ENCODE results near the gene GTF3C5. TPM values are rescaled to one million over a fixed set of nuclear protein-coding genes. Genes with fewer than 3 reads are reported as not detected.

GTF3C5 gene
- total RNA-seq, 1 experiment from 2014 or later, result 79.6 TPM

DNA sequence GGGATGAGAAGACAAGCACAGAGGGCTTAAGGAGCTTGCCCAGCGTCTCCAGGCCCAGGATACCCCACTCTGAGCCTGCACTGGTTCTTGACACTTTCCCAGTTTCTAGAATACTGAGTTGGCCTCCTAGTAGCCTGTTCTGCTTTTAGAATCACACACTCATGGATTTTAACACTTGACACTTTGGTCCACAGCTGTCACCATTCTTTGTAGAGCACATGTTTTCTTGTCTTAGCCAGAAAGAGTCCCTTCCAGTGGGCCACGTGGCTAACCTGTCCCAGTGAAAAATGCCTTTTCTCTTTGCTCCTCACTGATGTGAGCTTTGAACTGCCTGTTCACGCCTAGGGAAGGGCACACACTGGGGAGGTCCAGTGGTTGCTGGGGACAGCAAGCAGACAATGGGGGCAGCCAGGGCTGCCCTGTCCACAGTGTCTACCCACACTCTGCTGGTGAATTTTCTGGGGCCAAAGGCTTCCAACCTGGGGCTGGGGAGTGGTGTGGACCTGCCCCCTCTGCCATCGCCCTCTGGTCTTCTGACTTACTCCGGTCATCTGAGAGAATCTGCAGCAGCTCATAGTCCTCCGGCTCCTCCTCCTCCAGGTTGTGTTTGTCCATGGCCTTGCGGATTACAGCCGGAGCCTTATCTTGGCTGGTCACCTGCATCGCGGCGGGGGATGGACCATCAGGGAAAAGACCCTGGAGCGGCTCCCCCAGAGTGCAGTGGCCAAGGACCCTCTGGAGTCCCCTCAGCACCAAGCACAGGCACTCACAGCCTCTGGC is 69.1 kb downstream of the GTF3C5 start:
- DNase-seq, result no peak
- H3K27ac ChIP-seq, result no peak overlapping the region
- H2AFZ ChIP-seq, result no peak overlapping the region
- no peak overlapping the region for H3K4me2 ChIP-seq
- ChIA-PET POLR2A (ENCODE audit: unreplicated experiment) (no interaction called here), CTCF (interaction anchor here (0.5 to 0.7 kb wide), 2 partner anchors 28 to 33 kb away, joined by 3 to 5 read pairs; no protein-coding TSS in a partner anchor)
- BruUV-seq (replicated peaks), result no TSS peak
- H3K27me3 ChIP-seq (ENCODE audit: insufficient read depth, low read depth), result no peaks in the 10 kb centered on the region
- H3K4me3 ChIP-seq, result no peak overlapping the region
- H3K79me2 ChIP-seq (ENCODE audit: low read depth), result no peaks in the 10 kb centered on the region
- TF ChIP-seq EZH2 (IDR thresholded peaks at IDR 0.05; ENCODE audit: low read depth), result no peak
- TF ChIP-seq, protein P1, sequence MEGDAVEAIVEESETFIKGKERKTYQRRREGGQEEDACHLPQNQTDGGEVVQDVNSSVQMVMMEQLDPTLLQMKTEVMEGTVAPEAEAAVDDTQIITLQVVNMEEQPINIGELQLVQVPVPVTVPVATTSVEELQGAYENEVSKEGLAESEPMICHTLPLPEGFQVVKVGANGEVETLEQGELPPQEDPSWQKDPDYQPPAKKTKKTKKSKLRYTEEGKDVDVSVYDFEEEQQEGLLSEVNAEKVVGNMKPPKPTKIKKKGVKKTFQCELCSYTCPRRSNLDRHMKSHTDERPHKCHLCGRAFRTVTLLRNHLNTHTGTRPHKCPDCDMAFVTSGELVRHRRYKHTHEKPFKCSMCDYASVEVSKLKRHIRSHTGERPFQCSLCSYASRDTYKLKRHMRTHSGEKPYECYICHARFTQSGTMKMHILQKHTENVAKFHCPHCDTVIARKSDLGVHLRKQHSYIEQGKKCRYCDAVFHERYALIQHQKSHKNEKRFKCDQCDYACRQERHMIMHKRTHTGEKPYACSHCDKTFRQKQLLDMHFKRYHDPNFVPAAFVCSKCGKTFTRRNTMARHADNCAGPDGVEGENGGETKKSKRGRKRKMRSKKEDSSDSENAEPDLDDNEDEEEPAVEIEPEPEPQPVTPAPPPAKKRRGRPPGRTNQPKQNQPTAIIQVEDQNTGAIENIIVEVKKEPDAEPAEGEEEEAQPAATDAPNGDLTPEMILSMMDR (conservative IDR thresholded peaks at IDR 0.05), result no peak
- H3K4me1 ChIP-seq (replicated peaks; ENCODE audit: insufficient read depth), result peaks cover 12% of the 10 kb centered on the region
- H4K20me1 ChIP-seq (ENCODE audit: insufficient read depth), result no peaks in the 10 kb centered on the region
- H3K36me3 ChIP-seq (ENCODE audit: low read depth), result peaks cover 25% of the 10 kb centered on the region
- H3K9me2 ChIP-seq (ENCODE audit: insufficient read depth), result no peaks in the 10 kb centered on the region
- no peaks in the 10 kb centered on the region for H3F3A ChIP-seq (ENCODE audit: insufficient read depth, low read depth)
- peaks cover 12% of the 10 kb centered on the region; the same call in 1 of the 2 replicates for H3K9me3 ChIP-seq (ENCODE audit: insufficient read depth, low read depth)
- intact Hi-C loops (cut with micrococcal nuclease; ENCODE audit: unreplicated experiment), result loop anchor here (5.0 kb wide), 1 partner anchor 68 kb away; the partner anchor contains the start of gene GTF3C5

DNA sequence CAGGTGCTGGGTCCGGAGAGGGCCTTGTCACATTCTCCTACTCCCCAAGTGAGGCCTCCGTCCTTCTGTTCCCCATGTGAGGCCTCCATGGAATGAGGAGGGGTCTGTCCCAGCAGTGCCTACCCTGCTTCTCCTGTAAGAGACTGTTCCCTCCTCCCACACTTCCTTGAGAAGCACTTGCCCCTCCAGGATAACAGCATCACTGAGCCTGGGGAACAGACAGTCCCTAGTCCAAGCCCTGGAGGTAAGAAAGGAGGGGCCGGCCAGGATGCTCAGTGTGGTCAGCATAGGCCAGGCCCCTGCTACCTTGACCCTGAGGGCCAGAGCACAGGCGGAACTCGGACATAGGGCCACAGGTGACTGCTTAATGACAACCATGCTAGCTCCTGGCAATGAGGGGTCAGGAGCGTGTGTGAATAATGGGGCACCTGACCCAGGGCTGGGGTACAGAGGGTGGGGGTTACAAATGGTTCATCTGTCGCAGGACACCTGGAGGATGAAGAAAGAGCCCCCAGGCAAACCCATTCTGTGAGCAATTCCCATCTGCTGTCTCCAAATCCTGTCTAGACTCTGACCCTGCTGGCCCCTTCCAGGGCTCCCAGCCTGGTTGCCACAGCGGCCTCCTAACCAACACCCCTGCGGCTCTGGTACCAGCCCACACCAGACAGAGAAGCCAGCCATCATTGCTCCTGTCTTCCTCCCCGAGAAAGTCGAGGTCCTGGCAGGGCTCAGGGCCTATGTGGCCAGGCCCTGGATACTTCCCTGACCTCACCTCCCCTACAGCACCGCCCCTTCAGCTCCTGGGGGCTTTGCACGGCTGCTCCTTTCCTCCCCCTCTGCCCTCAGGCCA is 69.9 kb downstream of the GTF3C5 start:
- Histone ChIP-seq H3K27me3 (ENCODE audit: insufficient read depth, low read depth) (no peaks in the 10 kb centered on the region), H4K20me1 (ENCODE audit: insufficient read depth) (no peaks in the 10 kb centered on the region), H3K27ac (no peak overlapping the region), H3K79me2 (ENCODE audit: low read depth) (no peaks in the 10 kb centered on the region), H3K4me2 (no peak overlapping the region), H3F3A (ENCODE audit: insufficient read depth, low read depth) (no peaks in the 10 kb centered on the region), H3K4me3 (no peak overlapping the region), H3K4me1 (replicated peaks; ENCODE audit: insufficient read depth) (peaks cover 12% of the 10 kb centered on the region), H3K9me2 (ENCODE audit: insufficient read depth) (no peaks in the 10 kb centered on the region), H2AFZ (no peak overlapping the region), H3K9me3 (ENCODE audit: insufficient read depth, low read depth) (peaks cover 12% of the 10 kb centered on the region; the same call in 1 of the 2 replicates), H3K36me3 (ENCODE audit: low read depth) (peaks cover 25% of the 10 kb centered on the region)
- intact Hi-C loops (cut with micrococcal nuclease; ENCODE audit: unreplicated experiment), result loop anchor here (5.0 kb wide), 1 partner anchor 68 kb away; the partner anchor contains the start of gene GTF3C5
- ChIA-PET POLR2A (ENCODE audit: unreplicated experiment) (no interaction called here), CTCF (interaction anchor here (0.7 kb wide), 1 partner anchor 34 kb away, joined by 3 read pairs; no protein-coding TSS in a partner anchor)
- BruUV-seq (replicated peaks), result no TSS peak
- TF ChIP-seq, protein P1 (conservative IDR thresholded peaks at IDR 0.05), result no peak
- TF ChIP-seq EZH2 (IDR thresholded peaks at IDR 0.05; ENCODE audit: low read depth), result no peak
- no peak for DNase-seq

All from PC-9 (cell line).